SK-N-SH treated with all-trans-retinoic acid at 6 μM for 48 hours (cell line): Measurements from ENCODE around the gene JOSD2.

ENCODE experiments used
- ATAC-seq: fragments of 200-7000 bp; cut with Tn5 transposase; 3 replicates; pipeline ENCODE4 v1.9.1; 2020; ENCODE audit warnings: mild to moderate bottlenecking, moderate library complexity
- ARNTL ChIP-seq: fragments of 450-650 bp; formaldehyde crosslinking; IDR thresholded peaks from 2 replicates; pipeline ENCODE4 v1.5.0; 2020; ENCODE audit warnings: low read depth, mild to moderate bottlenecking, moderate library complexity, borderline replicate concordance
- BACH2 ChIP-seq: fragments of 250-450 bp; sonication (Bioruptor Pico); IDR thresholded peaks from 2 replicates; pipeline ENCODE4 v1.9.0; 2021; ENCODE audit warnings: mild to moderate bottlenecking, borderline replicate concordance
- CSDC2 ChIP-seq: fragments of 250-450 bp; sonication (Bioruptor Pico); IDR thresholded peaks from 2 replicates; pipeline ENCODE4 v1.5.0; 2020; ENCODE audit warnings: mild to moderate bottlenecking, moderate library complexity
- ESRRG ChIP-seq: fragments of 250-450 bp; sonication (Bioruptor Pico); IDR thresholded peaks from 2 replicates; pipeline ENCODE4 v1.6.1; 2021; ENCODE audit warnings: mild to moderate bottlenecking
- ISL1 ChIP-seq: fragments of 250-450 bp; sonication (Bioruptor Pico); IDR thresholded peaks from 2 replicates; pipeline ENCODE4 v2.1.2; 2022; ENCODE audit warnings: mild to moderate bottlenecking, moderate library complexity
- RARB ChIP-seq: fragments of 250-450 bp; sonication (Bioruptor Pico); IDR thresholded peaks from 2 replicates; pipeline ENCODE4 v1.8.0; 2021; ENCODE audit warnings: mild to moderate bottlenecking, moderate library complexity
- SNAI2 ChIP-seq: fragments of 250-450 bp; sonication (Bioruptor Pico); IDR thresholded peaks from 2 replicates; pipeline ENCODE4 v1.5.0; 2020; ENCODE audit warnings: mild to moderate bottlenecking, moderate library complexity
- TOX ChIP-seq: fragments of 250-450 bp; sonication (Bioruptor Pico); IDR thresholded peaks from 2 replicates; pipeline ENCODE4 v1.8.0; 2021; ENCODE audit warnings: mild to moderate bottlenecking, moderate library complexity, borderline replicate concordance
- ZFP3 ChIP-seq: fragments of 250-450 bp; sonication (Bioruptor Pico); IDR thresholded peaks from 2 replicates; pipeline ENCODE4 v1.5.0; 2020; ENCODE audit warnings: mild to moderate bottlenecking, moderate library complexity
- ZFP30 ChIP-seq: fragments of 450-650 bp; formaldehyde crosslinking; IDR thresholded peaks from 2 replicates; pipeline ENCODE4 v1.5.0; 2022; ENCODE audit warnings: mild to moderate bottlenecking, moderate library complexity
- ZNF565 ChIP-seq: fragments of 450-650 bp; formaldehyde crosslinking; conservative IDR thresholded peaks from 2 replicates; pipeline ENCODE4 v1.5.0; 2020; ENCODE audit warnings: low read depth, mild to moderate bottlenecking, moderate library complexity
- ZNF70 ChIP-seq: fragments of 450-650 bp; formaldehyde crosslinking; IDR thresholded peaks from 2 replicates; pipeline ENCODE4 v1.5.0; 2020; ENCODE audit warnings: mild to moderate bottlenecking, moderate library complexity
- TF ChIP-seq, protein P1 (sequence below): fragments of 250-450 bp; sonication (Bioruptor Pico); IDR thresholded peaks from 2 replicates; pipeline ENCODE4 v1.5.1; 2021; ENCODE audit warnings: mild to moderate bottlenecking, moderate library complexity
- TF ChIP-seq, protein P2 (sequence below): fragments of 250-450 bp; sonication (Bioruptor Pico); IDR thresholded peaks from 2 replicates; pipeline ENCODE4 v1.5.0; 2020; ENCODE audit warnings: mild to moderate bottlenecking, moderate library complexity
- TF ChIP-seq, protein P3 (sequence below): fragments of 250-450 bp; sonication (Bioruptor Pico); IDR thresholded peaks from 2 replicates; pipeline ENCODE4 v1.8.0; 2021; ENCODE audit warnings: low read depth, mild to moderate bottlenecking, moderate library complexity, borderline replicate concordance
- TF ChIP-seq, protein P4 (sequence below): fragments of 250-450 bp; sonication (Bioruptor Pico); IDR thresholded peaks from 2 replicates; pipeline ENCODE4 v1.8.0; 2020; ENCODE audit warnings: mild to moderate bottlenecking, moderate library complexity, borderline replicate concordance

The JOSD2 gene

DNA sequence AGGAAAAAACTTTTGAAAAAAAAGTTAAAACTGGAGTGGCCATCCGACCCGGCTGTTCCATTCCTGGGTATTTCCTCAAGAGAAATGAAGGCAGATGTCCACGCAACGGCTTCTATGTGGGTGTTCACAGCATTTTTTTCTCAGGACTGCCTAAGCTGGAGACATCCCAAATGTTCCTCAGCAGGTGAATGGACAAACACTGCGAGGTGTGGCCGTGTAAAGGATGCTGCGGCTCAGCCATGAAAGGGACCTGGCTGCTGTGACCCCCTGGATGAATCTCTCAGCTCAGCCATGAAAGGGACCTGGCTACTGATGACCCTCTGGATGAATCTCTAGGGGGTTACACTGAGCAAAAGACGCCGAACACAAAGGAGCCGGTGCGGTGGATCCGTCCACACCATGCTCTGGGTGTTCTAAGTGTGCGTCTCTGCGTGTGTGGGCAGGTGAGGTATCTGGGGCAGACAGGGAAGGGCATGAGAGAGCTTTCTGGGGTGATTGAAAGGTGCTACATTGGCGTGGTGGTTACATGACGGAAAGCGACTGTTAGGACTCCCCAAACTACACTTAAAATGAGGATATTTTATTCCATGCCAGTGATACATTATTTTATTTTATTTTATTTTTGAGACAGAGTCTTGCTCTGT, 10.0 kb upstream of the JOSD2 start (continued):
- TF ChIP-seq, protein P1, sequence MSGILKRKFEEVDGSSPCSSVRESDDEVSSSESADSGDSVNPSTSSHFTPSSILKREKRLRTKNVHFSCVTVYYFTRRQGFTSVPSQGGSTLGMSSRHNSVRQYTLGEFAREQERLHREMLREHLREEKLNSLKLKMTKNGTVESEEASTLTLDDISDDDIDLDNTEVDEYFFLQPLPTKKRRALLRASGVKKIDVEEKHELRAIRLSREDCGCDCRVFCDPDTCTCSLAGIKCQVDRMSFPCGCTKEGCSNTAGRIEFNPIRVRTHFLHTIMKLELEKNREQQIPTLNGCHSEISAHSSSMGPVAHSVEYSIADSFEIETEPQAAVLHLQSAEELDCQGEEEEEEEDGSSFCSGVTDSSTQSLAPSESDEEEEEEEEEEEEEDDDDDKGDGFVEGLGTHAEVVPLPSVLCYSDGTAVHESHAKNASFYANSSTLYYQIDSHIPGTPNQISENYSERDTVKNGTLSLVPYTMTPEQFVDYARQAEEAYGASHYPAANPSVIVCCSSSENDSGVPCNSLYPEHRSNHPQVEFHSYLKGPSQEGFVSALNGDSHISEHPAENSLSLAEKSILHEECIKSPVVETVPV (CRISPR knock-in tag), result no peak
- TF ChIP-seq BACH2, result no peak

DNA sequence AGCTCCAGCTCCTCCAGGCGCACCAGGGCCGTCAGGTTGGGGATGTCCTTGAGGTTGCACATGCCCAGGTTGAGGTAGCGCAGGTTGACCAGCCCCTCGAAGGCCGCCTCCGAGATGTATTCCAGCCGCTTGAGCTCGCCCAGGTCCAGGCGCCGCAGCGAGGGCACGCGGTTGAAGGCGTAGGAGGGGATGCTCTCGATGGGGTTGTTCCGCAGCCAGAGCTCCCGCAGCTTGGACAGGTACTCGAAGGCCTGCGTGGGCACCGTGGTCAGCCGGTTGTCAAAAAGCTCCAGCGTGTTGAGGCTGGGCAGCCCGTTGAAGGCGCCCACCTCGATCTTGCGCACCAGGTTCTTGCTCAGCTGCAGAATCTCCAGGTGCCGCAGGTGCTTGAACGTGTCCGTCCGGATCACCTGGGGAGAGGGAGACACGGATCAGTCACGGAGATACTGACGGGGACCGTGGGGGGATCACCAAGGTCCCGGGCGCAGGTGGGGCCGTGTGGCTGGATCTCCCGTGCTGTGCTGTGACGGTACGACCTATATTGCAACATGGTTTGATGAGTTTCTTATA, 8.1 kb upstream of the JOSD2 start:
- TF ChIP-seq ISL1 (CRISPR knock-in tag) (no peak), ZFP3 (CRISPR knock-in tag) (no peak)
- no peak for ATAC-seq

DNA sequence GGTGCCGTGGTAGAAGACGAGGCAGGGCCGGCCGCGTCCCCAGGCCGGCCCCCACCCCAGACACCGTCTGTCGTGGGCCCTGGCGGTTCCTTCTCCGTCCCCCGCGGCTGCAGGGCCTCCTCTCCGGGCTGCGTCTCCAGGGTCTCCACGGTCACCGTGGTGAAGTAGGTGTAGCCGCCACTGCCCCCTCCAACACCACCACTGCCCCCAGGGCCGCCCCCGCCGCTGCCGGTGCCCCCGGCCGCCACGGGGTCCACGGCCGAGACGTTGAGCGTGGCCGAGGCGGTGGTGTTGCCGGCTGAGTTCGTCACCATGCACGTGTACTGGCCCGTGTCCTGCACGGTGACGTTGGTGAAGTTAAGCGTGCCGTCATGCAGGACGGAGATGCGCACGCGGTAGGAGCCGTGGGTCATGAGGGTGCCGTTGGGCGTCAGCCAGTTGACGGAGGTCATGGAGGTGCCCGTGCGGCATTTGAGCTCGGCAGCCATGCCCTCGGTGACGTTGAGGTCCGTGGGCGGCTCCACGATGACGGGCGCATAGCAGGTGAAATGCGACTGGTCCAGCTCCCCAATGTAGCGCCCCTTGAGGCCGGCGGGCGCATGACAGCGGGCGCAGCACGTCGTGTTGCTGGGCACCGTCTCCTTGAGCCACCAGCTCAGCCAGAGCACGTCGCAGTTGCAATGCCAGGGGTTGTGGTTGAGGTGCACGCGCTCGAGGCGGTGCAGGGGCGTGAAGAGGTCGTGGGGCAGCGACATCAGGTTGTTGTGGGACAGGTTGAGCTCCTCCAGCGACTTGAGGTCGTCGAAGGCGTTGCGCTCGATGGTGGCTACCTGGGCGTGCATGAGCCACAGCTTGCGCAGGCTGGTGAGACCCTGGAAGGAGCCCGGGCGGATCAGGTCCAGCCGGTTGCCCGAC, 7.4 kb upstream of the JOSD2 start:
- TF ChIP-seq, protein P2, sequence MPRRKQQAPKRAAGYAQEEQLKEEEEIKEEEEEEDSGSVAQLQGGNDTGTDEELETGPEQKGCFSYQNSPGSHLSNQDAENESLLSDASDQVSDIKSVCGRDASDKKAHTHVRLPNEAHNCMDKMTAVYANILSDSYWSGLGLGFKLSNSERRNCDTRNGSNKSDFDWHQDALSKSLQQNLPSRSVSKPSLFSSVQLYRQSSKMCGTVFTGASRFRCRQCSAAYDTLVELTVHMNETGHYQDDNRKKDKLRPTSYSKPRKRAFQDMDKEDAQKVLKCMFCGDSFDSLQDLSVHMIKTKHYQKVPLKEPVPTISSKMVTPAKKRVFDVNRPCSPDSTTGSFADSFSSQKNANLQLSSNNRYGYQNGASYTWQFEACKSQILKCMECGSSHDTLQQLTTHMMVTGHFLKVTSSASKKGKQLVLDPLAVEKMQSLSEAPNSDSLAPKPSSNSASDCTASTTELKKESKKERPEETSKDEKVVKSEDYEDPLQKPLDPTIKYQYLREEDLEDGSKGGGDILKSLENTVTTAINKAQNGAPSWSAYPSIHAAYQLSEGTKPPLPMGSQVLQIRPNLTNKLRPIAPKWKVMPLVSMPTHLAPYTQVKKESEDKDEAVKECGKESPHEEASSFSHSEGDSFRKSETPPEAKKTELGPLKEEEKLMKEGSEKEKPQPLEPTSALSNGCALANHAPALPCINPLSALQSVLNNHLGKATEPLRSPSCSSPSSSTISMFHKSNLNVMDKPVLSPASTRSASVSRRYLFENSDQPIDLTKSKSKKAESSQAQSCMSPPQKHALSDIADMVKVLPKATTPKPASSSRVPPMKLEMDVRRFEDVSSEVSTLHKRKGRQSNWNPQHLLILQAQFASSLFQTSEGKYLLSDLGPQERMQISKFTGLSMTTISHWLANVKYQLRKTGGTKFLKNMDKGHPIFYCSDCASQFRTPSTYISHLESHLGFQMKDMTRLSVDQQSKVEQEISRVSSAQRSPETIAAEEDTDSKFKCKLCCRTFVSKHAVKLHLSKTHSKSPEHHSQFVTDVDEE (CRISPR knock-in tag), result no peak
- no peak for TF ChIP-seq CSDC2
- TF ChIP-seq ZNF70 (CRISPR knock-in tag), result no peak
- TF ChIP-seq ARNTL (CRISPR knock-in tag), result no peak
- no peak for TF ChIP-seq ZFP30 (CRISPR knock-in tag)
- TF ChIP-seq BACH2, result no peak
- ATAC-seq, result no peak

DNA sequence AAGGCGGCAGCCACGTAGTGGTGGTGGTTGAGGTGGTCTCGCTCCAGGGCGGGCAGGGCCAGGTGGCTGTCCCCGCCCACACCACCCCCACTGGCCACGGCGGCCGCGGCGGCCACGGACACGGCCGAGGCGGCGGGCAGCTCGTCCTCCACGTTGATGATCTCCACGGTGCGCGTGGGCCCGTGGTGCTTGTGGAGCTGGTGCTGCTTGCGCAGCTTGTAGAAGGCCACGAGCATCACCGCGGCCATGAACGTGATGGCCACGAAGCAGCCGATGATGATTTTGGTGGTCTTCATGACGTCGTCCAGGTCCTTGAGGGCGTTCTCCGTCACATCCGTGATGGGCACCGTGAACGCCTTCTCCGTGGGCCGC, 6.7 kb upstream of the JOSD2 start:
- no peak for TF ChIP-seq ESRRG
- TF ChIP-seq CSDC2, result no peak
- TF ChIP-seq, protein P3, sequence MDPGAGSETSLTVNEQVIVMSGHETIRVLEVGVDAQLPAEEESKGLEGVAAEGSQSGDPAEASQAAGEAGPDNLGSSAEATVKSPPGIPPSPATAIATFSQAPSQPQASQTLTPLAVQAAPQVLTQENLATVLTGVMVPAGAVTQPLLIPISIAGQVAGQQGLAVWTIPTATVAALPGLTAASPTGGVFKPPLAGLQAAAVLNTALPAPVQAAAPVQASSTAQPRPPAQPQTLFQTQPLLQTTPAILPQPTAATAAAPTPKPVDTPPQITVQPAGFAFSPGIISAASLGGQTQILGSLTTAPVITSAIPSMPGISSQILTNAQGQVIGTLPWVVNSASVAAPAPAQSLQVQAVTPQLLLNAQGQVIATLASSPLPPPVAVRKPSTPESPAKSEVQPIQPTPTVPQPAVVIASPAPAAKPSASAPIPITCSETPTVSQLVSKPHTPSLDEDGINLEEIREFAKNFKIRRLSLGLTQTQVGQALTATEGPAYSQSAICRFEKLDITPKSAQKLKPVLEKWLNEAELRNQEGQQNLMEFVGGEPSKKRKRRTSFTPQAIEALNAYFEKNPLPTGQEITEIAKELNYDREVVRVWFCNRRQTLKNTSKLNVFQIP (CRISPR knock-in tag), result no peak
- TF ChIP-seq BACH2, result no peak
- TF ChIP-seq, protein P4, sequence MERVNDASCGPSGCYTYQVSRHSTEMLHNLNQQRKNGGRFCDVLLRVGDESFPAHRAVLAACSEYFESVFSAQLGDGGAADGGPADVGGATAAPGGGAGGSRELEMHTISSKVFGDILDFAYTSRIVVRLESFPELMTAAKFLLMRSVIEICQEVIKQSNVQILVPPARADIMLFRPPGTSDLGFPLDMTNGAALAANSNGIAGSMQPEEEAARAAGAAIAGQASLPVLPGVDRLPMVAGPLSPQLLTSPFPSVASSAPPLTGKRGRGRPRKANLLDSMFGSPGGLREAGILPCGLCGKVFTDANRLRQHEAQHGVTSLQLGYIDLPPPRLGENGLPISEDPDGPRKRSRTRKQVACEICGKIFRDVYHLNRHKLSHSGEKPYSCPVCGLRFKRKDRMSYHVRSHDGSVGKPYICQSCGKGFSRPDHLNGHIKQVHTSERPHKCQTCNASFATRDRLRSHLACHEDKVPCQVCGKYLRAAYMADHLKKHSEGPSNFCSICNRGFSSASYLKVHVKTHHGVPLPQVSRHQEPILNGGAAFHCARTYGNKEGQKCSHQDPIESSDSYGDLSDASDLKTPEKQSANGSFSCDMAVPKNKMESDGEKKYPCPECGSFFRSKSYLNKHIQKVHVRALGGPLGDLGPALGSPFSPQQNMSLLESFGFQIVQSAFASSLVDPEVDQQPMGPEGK (CRISPR knock-in tag), result no peak
- TF ChIP-seq ZNF70 (CRISPR knock-in tag), result no peak
- ATAC-seq, result no peak

DNA sequence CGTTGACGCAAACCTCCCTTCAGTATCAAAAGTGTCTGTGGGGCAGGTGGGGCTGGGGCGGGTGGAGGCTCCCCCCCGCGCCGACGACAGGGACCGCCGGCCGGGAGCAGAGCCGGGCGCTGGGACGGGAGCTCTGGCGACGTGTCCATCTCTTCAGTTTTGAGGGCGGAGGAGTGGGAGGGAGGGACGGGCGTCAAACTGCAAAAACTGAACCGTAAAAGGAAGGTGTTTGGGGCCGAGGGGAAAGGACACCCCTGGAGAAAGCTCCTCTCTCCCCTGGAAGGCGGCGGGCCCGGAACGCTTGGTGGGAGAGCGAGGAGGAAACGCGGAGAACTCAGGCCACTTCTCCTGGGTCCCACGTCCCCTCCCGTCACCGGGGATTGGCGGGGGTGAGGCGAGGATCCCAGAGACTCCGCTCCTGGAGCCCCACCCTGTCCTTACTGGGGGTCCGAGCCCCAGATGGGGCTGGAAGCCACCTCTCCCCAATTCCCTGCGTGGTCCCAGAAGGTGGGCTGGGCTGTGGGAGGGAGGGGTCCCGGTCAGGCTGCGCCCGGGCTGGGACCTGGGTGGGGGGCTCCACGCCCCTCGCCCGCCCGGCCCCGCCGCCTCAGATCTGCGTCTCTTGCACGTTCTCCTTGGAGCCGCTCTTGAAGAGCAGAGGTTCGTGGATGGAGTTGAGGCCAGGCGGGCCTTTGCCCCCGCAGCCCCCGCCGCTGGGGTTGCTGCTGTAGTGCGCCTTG, 6.1 kb upstream of the JOSD2 start:
- TF ChIP-seq CSDC2 (no peak), SNAI2 (CRISPR knock-in tag) (no peak), ISL1 (CRISPR knock-in tag) (no peak), ZNF565 (CRISPR knock-in tag) (no peak), TOX (CRISPR knock-in tag) (no peak), RARB (CRISPR knock-in tag) (no peak), ESRRG (no peak)
- no peak for ATAC-seq
